ENCODE measurements around the gene ZKSCAN2.

- no peak for TF ChIP-seq CTCF (IDR thresholded peaks at IDR 0.05)
- TF ChIP-seq POLR2A (IDR thresholded peaks at IDR 0.05), result no peak
- no peak for TF ChIP-seq POLR2AphosphoS5 (IDR thresholded peaks at IDR 0.05)
- TF ChIP-seq EP300 (IDR thresholded peaks at IDR 0.05; ENCODE audit: low read depth), result no peak
Observed at GRCh38 chr16:25298165-25298872, 40.7 kb upstream of the ZKSCAN2 start.
